Measurements from ENCODE around the gene TSNAX. TPM values are rescaled to one million over a fixed set of nuclear protein-coding genes. Genes with fewer than 3 reads are reported as not detected.

Gene TSNAX
- total RNA-seq, 2 experiments from 2014 or later, result 33.5 to 35.7 TPM

DNA sequence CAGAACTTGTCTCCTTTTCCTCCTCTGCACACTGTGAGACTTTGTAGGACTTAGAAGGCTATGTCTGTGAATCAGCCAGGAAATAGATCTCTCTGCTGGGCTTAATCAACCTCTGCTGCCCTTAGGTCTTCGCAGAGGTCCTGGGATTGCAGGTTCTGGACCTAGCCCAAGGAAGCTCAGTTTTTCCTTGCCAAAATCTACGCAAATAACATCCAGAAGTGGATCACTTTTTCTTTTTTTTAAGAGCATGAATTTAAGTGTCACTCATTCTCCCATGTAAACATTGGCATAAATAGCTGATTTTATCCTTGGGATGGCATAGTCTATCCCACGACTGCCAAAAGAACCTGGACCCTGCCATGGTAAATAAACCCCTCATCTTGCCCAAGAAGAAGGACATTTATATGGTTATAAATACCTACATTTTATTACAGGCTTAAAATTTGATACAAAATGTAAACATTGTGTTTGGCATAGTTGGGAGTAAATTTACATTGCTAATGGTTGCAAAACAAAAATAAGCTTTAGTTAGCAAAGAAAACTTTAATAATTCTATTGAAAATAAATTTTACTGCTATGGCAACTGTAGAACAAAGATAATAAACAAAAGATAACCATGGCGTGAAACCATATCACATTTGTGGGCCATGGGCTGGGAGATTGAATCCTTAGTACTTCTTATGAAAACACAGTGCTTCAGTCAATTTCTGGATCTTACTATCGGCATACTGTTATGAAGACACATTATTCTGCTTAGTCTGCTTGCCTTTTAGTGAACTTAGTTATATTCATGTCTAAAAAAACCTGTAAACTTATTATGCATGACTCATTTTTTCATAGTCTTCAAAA lies 73.6 kb downstream of the TSNAX start:
- Mint-ChIP-seq H3K9me3 (no peaks in the 10 kb centered on the region), H3K4me1 (ENCODE audit: low read depth) (peaks cover 10% of the 10 kb centered on the region), H3K36me3 (ENCODE audit: low read depth) (no peaks in the 10 kb centered on the region), H3K27ac (no peak overlapping the region), H3K4me3 (peak overlapping the region; percentile 46), H3K27me3 (no peaks in the 10 kb centered on the region)
- Histone ChIP-seq H3K27me3 (ENCODE audit: control insufficient read depth in 1 of 2, insufficient read depth in 2 of 2, low read length in 2 of 2) (no peaks in the 10 kb centered on the region), H3K9me3 (ENCODE audit: control insufficient read depth in 1 of 2, insufficient read depth in 1 of 2, low read length in 2 of 2) (no peaks in the 10 kb centered on the region), H3K36me3 (ENCODE audit: insufficient read depth, low read length) (no peaks in the 10 kb centered on the region), H3K4me1 (ENCODE audit: insufficient read depth, low read length) (peaks cover 4% of the 10 kb centered on the region), H3K4me3 (ENCODE audit: low read length) (no peak overlapping the region), H3K27ac (ENCODE audit: low read depth in 1 of 2, low read length in 2 of 2) (no peak overlapping the region)
- DNase-seq (no peak), ATAC-seq (ENCODE audit: poor library complexity) (no peak)
- ChIA-PET POLR2A (interaction anchor here (0.7 kb wide), 1 partner anchor 252 kb away, joined by 3 read pairs; no protein-coding TSS in a partner anchor), CTCF (interaction anchor here (0.9 to 1.7 kb wide), 2 partner anchors 25 to 245 kb away, joined by 3 to 4 read pairs; no protein-coding TSS in a partner anchor)
- intact Hi-C loops (cut with DNase I, micrococcal nuclease), result loop anchor here in 1 of 2 experiments (1.0 to 5.0 kb wide), 3 partner anchors 179 to 360 kb away; partner anchors contain the start of gene GNPAT
- TF ChIP-seq, protein P1, sequence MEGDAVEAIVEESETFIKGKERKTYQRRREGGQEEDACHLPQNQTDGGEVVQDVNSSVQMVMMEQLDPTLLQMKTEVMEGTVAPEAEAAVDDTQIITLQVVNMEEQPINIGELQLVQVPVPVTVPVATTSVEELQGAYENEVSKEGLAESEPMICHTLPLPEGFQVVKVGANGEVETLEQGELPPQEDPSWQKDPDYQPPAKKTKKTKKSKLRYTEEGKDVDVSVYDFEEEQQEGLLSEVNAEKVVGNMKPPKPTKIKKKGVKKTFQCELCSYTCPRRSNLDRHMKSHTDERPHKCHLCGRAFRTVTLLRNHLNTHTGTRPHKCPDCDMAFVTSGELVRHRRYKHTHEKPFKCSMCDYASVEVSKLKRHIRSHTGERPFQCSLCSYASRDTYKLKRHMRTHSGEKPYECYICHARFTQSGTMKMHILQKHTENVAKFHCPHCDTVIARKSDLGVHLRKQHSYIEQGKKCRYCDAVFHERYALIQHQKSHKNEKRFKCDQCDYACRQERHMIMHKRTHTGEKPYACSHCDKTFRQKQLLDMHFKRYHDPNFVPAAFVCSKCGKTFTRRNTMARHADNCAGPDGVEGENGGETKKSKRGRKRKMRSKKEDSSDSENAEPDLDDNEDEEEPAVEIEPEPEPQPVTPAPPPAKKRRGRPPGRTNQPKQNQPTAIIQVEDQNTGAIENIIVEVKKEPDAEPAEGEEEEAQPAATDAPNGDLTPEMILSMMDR (IDR thresholded peaks at IDR 0.05), result no peak

DNA sequence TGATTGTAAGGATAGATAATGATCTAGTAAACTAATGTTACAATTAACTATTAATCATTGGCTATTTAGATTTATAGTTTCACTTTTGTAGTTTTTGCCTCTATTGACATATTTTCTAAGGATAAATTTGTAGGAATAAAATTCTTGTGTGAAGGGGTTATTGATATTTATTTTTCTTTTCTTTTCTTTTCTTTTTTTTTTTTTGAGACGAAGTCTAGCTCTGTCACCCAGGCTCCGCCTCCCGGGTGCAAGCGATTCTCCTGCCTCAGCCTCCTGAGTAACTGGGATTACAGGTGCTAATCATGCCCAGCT lies 74.2 kb downstream of the TSNAX start:
- no peaks in the 10 kb centered on the region for H3K36me3 Mint-ChIP-seq (ENCODE audit: low read depth)
- H3K27ac Mint-ChIP-seq, result no peak overlapping the region
- no peaks in the 10 kb centered on the region for H3K36me3 ChIP-seq (ENCODE audit: insufficient read depth, low read length)
- peak overlapping the region; percentile 46 for H3K4me3 Mint-ChIP-seq
- CTCF ChIA-PET, result no interaction called here
- no peaks in the 10 kb centered on the region for H3K27me3 ChIP-seq (ENCODE audit: control insufficient read depth in 1 of 2, insufficient read depth in 2 of 2, low read length in 2 of 2)
- H3K4me1 ChIP-seq (ENCODE audit: insufficient read depth, low read length), result peaks cover 4% of the 10 kb centered on the region
- no peak overlapping the region for H3K27ac ChIP-seq (ENCODE audit: low read depth in 1 of 2, low read length in 2 of 2)
- H3K4me3 ChIP-seq (ENCODE audit: low read length), result no peak overlapping the region
- intact Hi-C loops (cut with DNase I, micrococcal nuclease), result loop anchor here in 1 of 2 experiments (1.0 to 5.0 kb wide), 2 partner anchors 179 to 360 kb away; partner anchors contain the start of gene GNPAT
- no peaks in the 10 kb centered on the region for H3K9me3 ChIP-seq (ENCODE audit: control insufficient read depth in 1 of 2, insufficient read depth in 1 of 2, low read length in 2 of 2)
- DNase-seq (no peak), ATAC-seq (ENCODE audit: poor library complexity) (no peak)
- H3K27me3 Mint-ChIP-seq, result no peaks in the 10 kb centered on the region
- H3K4me1 Mint-ChIP-seq (ENCODE audit: low read depth), result peaks cover 10% of the 10 kb centered on the region
- TF ChIP-seq, protein P1 (IDR thresholded peaks at IDR 0.05), result no peak
- H3K9me3 Mint-ChIP-seq, result no peaks in the 10 kb centered on the region
- POLR2A ChIA-PET, result interaction anchor here (0.7 kb wide), 1 partner anchor 253 kb away, joined by 3 read pairs; no protein-coding TSS in a partner anchor

DNA sequence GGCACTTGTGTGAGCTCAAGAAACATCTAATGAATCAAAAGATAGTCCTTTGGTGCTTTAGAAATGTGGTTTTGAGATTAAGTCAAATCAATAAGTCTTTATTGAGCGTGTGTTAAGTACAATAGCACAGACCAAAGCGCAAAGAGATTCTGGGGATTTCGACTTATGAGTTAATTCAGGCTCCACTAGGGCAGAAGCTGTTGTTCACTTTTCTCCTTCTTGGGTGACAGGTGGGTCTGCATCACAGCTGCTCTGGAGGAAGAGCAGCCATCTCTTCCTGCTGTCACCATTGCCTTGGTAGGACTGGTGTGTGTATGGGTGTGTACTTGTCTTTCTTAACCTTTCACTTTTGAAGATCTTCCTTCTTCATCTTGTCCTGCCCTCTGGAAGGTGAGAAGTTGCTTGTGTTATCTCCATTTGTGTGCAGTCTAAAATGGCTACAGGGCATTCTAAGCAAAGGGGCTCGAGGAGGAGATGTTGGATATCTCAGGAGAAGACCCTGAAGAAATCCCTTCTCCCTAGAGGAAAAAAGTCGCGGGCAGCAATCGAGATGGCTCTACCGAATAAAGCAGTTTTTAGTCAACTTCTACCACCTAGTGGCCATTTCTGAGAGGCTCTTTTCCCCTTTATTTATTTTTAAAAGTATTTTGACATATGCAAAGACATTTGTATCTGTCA lies 75.3 kb downstream of the TSNAX start:
- Mint-ChIP-seq H3K27ac (peak overlapping the region; percentile 68), H3K4me1 (ENCODE audit: low read depth) (peaks cover 10% of the 10 kb centered on the region), H3K27me3 (no peaks in the 10 kb centered on the region), H3K36me3 (ENCODE audit: low read depth) (no peaks in the 10 kb centered on the region), H3K4me3 (peak overlapping the region; percentile 91), H3K9me3 (no peaks in the 10 kb centered on the region)
- Histone ChIP-seq H3K36me3 (ENCODE audit: insufficient read depth, low read length) (no peaks in the 10 kb centered on the region), H3K27ac (ENCODE audit: low read depth in 1 of 2, low read length in 2 of 2) (peak overlapping the region in 1 of 2 donors; percentile 2), H3K9me3 (ENCODE audit: control insufficient read depth in 1 of 2, insufficient read depth in 1 of 2, low read length in 2 of 2) (no peaks in the 10 kb centered on the region), H3K27me3 (ENCODE audit: control insufficient read depth in 1 of 2, insufficient read depth in 2 of 2, low read length in 2 of 2) (no peaks in the 10 kb centered on the region), H3K4me3 (ENCODE audit: low read length) (peak overlapping the region; percentile 57), H3K4me1 (ENCODE audit: insufficient read depth, low read length) (peaks cover 4% of the 10 kb centered on the region)
- DNase-seq (peak in 10 of 14 experiments; percentile 3 to 75 (median 34)), ATAC-seq (ENCODE audit: poor library complexity) (peak; percentile 93)
- TF ChIP-seq, protein P1 (IDR thresholded peaks at IDR 0.05), result peak; percentile 84
- intact Hi-C loops (cut with DNase I, micrococcal nuclease), result loop anchor here (1.0 to 5.0 kb wide), 3 partner anchors 245 to 361 kb away; partner anchors contain the start of gene GNPAT (in 1 of the 2)
- ChIA-PET POLR2A (interaction anchor here (1.2 to 1.3 kb wide), 3 partner anchors 8 to 266 kb away, joined by 4 read pairs; partner anchors contain the start of genes EXOC8 and SPRTN), CTCF (interaction anchor here (0.6 to 1.2 kb wide), 4 partner anchors 15 to 1262 kb away, joined by 3 to 4 read pairs (median 3); no protein-coding TSS in a partner anchor)
